OCI-M2 (cell line): ENCODE measurements around the gene KDM7A.

ENCODE experiments used
- DNase-seq: peaks from one replicate; lab custom pipeline; 2025; ENCODE audit not compliant: unreplicated experiment; lab: John Stamatoyannopoulos, UW

The KDM7A gene, protein sequence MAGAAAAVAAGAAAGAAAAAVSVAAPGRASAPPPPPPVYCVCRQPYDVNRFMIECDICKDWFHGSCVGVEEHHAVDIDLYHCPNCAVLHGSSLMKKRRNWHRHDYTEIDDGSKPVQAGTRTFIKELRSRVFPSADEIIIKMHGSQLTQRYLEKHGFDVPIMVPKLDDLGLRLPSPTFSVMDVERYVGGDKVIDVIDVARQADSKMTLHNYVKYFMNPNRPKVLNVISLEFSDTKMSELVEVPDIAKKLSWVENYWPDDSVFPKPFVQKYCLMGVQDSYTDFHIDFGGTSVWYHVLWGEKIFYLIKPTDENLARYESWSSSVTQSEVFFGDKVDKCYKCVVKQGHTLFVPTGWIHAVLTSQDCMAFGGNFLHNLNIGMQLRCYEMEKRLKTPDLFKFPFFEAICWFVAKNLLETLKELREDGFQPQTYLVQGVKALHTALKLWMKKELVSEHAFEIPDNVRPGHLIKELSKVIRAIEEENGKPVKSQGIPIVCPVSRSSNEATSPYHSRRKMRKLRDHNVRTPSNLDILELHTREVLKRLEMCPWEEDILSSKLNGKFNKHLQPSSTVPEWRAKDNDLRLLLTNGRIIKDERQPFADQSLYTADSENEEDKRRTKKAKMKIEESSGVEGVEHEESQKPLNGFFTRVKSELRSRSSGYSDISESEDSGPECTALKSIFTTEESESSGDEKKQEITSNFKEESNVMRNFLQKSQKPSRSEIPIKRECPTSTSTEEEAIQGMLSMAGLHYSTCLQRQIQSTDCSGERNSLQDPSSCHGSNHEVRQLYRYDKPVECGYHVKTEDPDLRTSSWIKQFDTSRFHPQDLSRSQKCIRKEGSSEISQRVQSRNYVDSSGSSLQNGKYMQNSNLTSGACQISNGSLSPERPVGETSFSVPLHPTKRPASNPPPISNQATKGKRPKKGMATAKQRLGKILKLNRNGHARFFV

DNA sequence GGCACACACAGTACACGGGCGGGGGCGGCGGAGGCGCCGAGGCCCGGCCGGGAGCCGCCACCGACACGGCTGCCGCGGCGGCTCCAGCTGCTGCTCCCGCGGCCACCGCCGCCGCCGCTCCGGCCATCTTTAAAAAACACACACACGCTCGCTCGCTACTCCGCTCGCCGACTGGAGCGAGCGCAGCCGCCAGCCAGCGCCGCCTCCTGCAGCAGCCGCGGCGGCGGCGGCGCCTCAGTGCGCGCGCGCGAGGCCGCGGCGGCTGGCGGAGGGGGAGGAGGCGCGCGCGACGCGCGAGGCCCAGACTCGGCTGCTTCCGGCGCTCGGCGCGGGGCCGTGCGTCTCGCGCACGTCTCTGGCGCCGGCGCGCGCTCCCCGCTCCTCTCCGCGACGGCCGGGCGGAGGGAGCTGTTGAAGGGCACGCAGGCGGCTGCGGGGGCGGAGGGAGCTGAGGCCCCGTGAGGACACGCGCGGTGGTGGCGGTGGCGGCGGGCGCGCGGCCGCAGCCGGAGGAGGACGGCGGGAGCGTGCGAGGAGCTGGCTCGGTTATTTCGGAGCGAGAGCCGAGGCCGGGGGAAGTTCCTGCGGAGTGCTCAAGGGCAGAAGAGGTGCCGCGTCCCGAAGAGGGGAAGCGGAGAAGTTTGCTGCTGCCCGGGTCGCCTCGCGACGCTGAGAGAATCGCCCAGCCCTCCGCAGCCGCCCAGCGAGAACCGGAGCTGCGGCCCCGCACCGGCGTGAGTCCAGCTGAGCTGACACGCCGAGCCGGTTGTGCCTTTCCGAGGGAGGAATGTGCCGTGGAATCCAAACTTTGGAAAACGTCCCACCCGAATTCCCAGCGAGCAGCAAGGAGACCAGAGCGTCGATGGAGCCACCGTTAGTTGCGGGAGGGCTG lies at the start of gene KDM7A:
Gene KDM7A, minus strand, starts transcription at position 173 of the 892 bp plus-strand sequence. Its CDS starts 46 bp downstream, at position 127.
- no peak for DNase-seq

DNA sequence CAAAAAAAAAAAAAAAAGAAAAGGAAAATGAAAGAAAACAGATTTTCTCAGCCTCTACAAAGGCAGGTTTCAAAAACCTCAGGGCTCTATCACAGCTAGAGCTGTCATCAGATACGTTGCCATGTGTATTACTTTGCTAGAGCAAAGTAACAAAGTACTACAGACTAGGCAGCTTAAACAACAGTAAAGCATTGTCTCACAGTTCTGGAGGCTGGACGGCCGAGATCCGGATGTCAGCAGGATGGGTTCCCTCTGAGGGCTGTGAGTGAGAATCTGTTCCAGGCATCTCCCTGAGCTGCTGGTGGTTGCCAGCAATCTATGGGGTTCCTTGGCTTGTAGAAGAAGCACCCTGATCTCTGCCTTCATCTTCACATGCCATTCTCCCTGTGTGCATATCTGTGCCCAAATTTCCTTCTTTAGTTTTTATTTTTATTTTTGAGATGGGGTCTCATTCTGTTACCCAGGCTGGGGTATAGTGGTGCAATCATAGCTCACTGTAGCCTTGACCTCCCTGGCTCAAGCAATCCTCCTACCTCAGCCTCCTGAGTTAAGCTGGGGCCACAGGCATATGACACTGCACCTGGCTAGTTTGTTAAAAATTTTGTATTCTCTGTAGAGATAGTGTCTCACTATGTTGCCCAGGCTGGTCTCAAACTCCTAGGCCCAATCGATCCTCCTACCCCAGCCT lies 48.9 kb upstream of the KDM7A start:
- no peak for DNase-seq

DNA sequence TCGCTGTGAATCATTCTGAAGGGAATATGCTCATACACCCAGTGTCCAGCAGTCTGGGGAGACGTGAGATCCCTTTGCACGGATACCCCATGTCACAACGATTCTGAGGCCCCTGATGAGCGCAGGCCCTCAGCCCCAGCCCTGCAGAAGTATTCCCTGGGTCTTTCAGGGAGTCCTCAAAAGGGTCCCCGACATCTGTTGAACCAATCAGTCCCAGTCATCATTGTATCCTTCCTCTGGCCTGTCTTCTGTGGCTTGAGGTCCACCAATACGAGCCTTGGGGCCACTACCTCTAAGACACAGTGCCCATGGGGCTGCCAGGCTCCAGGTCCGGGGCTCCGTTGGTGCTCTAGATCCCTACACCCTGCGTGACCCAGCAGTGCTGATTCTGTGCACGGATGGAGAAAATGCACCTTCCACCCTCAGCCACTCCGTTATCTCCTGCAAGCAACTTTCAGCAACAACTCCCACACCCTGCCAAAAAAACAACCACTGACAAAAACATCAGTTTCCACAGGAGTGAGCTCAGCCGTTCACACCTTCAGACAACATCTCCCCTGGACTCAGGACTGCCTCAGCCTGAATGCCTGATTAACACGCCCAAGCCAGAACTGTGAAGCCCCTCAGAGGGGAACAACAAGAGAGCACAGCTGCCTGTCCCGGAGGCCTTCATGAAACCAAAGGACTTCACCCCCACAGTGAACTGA lies 46.9 kb upstream of the KDM7A start:
- no peak for DNase-seq

DNA sequence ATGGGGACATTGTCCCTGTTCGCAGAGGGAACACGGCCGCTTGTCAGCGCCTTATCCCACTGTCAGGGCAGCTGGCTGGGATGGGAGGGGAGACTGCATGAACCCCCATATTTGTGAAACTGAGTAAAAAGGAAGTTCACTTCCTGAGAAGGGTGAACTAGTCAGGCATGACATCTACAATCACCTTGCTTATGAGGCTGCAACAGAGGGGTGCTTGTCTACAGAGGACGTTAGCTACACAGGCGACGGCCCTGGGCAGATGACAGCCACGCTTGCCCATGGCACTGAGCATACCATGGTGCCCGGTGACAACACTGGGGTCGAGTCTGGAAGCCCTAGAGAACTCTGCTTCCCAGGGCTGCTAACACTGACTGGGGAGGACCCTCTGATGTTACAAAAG lies 46.0 kb upstream of the KDM7A start:
- DNase-seq: no peak

DNA sequence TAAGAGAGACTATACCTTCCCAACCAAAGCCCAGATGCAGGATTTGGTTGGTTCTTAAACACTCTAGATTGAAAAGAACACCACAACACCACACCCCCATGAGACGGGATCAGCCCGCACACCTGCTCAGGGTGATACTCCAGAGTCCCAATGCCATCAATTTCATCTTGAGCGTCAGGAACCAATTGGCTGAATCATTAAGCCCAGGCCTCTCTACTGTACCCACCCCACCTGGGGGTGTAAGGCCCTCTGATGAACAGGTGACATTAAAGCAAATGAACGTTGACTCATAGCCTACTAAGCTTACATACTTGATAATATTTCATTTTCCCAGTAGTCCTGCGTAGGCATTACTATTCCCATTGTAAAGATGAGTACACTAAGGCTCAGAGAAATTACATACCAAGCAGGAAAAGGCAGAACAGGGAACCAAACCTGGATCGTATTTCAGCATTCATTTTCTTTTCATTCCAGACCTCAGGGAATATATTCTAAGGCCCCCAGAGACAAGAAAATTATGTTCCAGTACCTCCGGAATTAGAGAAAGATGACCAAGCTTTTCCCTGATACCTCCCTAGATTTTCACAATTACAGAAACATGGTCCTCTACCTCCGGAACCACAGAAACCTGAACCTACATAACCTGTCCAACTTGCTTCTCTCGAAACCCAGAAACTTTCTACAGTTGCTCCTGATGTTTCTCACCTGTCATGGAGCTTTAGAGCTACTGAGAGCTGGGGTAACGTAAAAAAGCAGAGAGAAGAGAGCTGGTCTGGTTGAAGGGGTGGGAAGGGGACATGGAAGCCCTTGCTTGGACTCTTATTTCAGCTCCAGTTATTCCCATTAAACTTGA lies 43.1 kb upstream of the KDM7A start:
- no peak for DNase-seq

DNA sequence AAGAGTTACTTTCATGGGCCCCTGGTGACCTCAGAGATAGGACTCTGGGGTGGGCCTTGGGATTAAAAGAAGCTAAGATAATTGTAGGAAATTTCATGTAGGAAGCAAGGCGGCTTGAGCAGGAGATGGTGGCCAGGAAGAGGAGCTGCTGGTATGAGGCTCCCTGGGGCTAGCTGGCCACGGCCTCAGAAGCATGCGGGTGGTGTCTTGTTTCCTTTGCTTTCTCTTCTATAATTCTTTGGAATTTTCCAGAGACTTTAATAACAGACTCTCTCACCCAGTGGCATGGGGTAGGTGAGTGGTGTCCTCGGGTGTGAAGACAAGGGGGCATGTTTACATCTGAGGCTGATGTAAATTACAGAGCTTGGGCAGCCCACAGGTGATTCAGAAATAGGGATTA lies 41.9 kb upstream of the KDM7A start:
- no peak for DNase-seq

DNA sequence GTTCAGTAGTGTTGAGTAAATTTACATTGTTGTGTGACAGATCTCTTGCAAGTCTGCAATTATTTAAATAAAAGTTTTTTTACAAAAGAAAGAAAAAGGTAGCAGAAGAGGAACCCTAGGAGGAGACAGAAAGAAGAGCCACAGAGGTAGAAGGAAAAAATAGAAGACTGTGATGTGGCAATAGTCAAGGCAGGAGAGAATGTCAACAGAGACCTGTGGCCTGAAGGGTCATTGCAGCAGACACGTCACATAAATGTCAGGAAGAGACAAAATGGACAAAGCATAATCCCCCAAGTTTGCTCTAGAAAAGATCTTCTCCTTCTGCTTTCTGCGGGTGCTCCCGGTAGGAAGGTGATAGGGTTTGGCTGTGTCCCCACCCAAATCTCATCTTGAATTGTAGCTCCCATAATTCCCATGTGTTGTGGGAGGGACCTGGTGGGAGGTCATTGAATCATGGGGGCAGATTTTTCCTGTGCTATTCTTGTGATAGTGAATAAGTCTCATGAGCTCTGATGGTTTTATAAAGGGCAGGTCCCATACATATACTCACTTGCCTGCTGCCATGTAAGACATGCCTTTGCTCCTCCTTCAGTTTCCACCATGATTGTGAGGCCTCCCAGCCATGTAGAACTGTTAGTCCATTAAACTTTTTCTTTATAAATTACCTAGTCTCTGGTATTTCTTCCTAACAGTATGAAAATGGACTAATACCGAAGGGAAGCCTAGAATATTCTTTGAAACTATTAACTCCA lies 41.1 kb upstream of the KDM7A start:
- DNase-seq: no peak

DNA sequence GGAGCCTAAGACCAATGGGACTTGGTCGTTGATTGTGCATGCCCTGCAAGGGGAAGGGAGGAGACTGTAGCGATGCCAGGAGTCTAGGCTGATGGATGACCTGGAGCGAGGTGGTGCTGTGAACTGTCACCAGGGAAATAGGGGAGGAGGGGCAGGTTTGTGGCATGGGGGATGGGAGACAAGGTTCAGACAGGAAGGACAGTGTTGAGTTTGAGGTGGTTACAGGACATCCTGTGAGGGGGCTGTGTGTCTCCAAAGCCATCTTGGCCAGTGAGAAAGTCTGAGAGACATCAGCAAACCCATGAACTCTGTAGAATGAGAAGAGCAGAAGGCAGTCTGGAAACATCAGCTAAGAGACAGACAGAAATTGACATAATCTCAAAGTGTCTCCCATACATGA lies 38.5 kb upstream of the KDM7A start:
- no peak for DNase-seq

DNA sequence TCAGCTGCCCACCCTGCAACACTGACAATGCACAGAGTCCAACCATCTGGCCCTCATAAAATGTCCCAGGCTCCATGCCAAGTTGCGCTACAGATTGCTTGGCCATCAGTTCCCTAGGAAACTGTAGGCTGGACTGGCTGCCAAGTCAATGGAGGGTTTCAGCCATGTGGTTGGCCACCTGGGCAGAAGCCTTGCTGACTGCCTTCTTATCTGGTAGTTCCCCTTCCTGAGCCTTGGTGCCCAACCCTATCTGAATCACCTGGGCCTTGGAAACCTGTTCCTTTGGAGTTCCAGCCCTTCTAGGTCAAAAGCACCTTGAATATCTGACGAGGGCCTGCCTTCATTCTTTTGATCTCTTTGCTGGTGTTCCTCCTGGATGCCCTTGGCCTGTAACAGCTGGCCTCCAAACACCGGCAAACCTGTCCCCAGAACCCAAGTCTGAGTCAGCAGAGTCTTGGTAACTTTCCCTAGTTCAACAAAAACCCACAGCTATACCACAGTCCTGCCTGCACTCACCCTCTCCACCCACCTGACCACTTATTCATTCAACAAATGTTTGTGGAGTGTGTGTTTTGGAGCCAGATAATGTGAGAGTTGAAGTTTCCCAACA lies 37.4 kb upstream of the KDM7A start:
- no peak for DNase-seq

DNA sequence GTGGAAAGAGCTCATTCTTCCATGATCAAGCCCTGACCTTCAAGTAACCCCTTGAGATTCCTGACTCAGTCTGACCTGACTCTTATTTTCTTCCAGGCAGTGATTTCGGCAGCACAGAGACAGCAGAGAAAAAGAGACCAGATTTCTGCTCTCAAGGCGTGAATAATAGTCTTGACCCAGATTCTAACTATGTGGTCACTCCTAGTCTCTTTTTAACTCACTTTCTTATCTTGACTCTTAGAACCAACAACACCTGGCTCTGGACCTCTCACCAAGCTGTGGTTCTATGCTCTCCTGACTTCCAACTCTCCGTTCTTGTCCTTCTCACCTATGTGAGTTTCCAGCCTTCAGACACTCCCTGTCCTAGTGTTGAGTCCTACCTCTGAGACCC lies 36.9 kb upstream of the KDM7A start:
- no peak for DNase-seq

DNA sequence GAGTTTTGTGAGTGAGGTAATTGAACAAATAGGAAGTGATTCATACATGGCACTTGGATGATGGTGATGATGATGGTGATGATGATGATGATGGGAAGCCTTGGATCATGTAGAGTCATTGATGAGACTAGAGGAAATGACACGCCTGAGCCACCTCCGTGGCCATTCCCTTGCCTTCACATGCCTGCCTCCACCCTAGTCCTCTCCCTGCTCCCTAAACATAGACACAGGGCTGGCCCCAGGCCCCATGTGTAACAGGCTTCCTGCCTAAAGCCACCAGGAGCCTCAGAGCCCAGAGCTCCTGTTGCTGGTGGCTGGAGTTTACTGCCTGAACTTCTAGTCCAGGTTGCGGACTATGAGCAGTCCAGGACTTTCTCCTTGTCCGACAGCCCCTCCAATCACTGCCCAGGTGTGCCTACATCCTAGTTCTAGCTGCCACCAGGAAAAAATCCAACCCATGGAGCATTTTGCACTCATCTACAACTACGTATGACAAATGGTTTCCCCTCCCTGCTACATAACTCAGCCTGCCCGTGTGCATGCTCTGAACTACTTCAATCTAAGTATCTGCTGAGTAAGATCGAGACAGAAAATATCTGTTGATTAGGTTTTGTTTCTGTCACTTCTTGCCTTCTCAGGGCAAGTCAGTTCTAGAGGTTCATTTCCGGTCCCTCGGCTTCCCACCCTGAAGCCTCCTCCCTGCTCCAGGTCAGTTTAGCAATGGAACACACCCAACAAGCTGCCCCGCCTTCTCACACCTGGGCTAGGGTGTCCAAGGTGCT lies 35.5 kb upstream of the KDM7A start:
- DNase-seq: no peak

DNA sequence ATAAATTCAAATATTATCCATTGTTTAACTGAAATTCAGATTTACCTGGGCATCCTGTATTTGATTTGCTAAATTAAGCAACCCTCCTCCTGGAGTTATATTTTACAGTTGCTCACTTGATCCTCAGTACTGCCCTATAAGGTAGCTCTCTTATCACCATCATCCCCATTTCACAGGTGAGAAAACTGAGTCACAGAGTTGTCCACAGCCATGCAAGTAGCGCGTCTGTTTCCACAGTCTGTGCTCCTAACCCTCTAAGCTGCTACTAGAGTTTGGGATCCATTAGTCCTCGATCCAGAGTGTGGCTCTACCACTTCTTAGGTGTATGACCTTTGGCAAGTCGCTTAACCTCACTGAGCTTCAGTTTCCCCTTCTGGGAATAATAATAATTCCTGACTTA lies 34.9 kb upstream of the KDM7A start:
- DNase-seq: no peak

DNA sequence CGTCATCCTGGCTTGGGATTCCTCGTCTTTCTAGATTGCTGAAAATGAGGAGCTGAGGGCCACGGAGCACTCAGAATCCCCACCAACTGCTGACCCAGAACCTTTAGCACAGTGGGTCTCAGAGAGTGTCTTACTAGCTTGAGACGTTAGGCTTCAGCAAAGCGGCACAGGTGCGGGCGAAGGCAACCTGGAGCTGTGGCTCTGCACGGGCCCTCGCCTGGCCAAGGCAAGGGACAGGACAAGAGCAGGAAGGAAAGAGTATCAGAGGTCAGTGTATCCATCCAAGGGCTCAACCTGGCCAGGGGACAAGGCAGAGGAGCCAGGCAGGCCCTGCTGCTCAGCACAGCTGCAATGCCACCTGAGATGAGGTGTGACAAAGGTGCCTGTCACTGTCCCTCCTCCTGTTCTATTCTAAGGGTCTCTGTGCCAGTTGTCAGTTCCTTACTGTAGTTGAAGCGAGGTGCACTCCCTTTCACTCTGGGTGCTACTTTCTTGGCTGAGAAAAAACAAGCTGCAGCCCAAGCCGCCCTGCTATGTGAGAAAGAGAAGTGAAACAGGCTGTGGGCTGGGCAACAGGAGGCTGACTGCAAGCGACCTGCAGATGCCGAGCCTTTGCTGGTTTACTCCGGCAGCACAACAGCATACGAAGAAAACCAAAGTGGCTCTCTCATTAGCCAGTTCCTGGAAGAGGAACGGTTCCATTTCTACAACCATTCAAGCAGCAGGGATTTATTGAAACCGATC lies 33.3 kb upstream of the KDM7A start:
- no peak for DNase-seq

DNA sequence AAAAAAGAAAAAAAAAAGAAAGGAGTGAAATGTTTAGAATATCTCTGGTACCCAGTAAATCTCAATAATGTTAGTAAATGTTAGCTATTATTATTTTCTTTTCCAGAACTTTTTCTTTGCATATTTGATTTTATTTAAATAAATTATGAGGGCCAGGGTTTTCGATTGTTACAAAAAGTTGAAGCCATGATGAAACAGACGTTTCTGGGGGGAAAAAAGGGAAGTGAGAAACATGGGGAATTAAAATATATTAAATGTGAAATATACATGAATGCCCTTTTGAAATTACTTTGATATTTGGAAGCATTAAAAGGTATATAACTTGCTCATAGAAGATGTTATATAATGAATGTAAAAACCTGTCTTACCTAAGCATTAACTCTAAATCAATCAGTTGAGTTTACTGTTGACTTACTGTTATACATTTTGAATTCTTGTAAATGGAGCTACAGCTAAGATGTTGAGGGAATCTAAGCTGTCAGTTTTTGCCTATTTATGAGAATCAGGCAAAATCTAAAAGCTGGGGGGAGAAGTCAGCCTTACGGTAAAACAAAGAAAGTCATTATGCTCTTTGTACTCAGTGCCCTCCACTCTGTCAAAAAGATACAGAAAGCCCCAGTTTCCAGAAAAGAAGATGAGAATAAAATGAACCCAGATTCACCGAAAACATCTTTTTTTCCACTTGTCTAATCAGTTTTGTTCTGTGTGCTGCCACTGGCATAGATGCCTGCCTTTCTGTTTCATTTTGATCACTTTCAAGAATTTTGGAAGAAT lies 30.0 kb upstream of the KDM7A start:
- DNase-seq: no peak

DNA sequence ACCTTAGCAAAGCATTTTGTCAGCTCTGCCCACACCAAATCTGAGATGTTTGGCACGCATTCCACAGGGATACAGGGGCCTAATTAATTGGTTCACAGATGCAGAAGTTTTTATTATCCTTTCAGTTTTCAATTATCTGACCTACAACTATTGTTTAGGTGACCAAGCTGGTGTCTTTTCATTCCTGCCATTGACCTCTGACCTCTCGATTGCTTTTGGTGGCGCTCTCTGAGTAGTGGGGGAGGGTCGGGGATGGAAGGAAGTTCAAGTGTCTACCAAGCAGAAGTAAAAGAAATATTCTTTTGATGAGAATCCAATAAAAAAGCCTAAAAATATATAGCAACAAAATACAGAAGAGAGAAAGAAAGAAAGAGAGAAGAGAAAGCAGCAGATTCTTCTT lies 28.8 kb upstream of the KDM7A start:
- no peak for DNase-seq

DNA sequence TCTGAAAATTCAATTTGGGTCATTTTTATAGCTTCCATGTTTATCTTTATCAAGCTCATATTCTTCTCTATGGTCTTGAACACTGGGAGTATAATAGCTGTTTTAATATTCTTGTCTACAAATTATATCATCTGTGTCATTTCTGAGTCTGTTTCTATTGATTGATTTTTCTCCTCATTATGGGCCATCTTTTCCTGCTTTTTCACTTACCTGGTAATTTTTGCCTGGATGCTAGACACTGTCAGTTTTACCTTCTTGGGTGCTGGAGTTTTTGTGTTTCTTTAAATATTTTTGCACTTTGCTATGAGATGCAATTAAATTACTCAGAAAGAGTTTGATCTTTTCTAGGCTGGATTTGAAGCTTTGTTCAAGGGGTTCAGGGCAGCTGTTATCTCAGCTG lies 26.8 kb upstream of the KDM7A start:
- no peak for DNase-seq
